Right cardiac atrium (tissue), 5 donors: ENCODE results near the gene MICU1. TPM values are rescaled to one million over a fixed set of nuclear protein-coding genes. Genes with fewer than 3 reads are reported as not detected.
"Not testable (repeated sequence)": the region's sequence is repeated elsewhere in the genome, so short reads cannot be mapped to it uniquely, and the experiment has no call there.

ENCODE experiments used
- ATAC-seq, 2 donors: fragments of 200-7000 bp; cut with Tn5 transposase; one replicate each; pipeline versions ENCODE4 v1.8.0 to v1.9.1; 2020; ENCODE audit warnings: moderate library complexity in 2 of 2, mild to moderate bottlenecking in 1 of 2
- DNase-seq, 3 donors: peaks; one replicate each; pipeline ENCODE4 v3.0.0-alpha.2; 2020
- H3K27ac ChIP-seq: one replicate; pipeline ENCODE4 v1.5.1; 2013; ENCODE audit warnings: mild to moderate bottlenecking, low read length, control low read depth, moderate library complexity
- H3K27me3 ChIP-seq: one replicate; pipeline ENCODE4 v1.6.1; 2013; ENCODE audit not compliant: control insufficient read depth, insufficient read depth
- H3K4me1 ChIP-seq: one replicate; pipeline ENCODE4 v1.6.1; 2013; ENCODE audit warnings: low read length; ENCODE audit not compliant: control insufficient read depth, insufficient read depth
- H3K4me3 ChIP-seq: one replicate; pipeline ENCODE4 v1.5.1; 2013; ENCODE audit warnings: low read length, control low read depth
- H3K9me3 ChIP-seq: one replicate; pipeline ENCODE4 v1.6.1; 2013; ENCODE audit warnings: low read length; ENCODE audit not compliant: control insufficient read depth
- WGBS: extraction: QIAGEN DNeasy Blood & Tissue Kit; methylation state at CpG from one replicate; pipeline ENCODE4 v1.1.7; 2013; 5-methylcytosine and 5-hydroxymethylcytosine counted together
- intact Hi-C, 4 donors: fragments of 100-400 bp; cut with DNase I; formaldehyde crosslinking; loops; one replicate each; pipeline versions ENCODE4 v1.11.0 to v1.14.0; 2022 to 2023
- polyA plus RNA-seq: library from polyadenylated mRNA; stranded (reverse); fragments of 200-250 nt; gene quantifications from one replicate; pipeline ENCODE4 v1.2.3, GENCODE V29; 2013
- total RNA-seq, 4 donors: library from RNA; stranded (reverse); fragmentation: NEBNext Ultra II Directional; extraction: Animal tissue kit (Norgen Biotek cat#: 25700); gene quantifications; one replicate each; pipeline ENCODE4 v1.2.1, GENCODE V29; 2021
- donor health status: healthy with polysubstance abuse.
- donor health status: DM: no; HTN: yes; CAD: no.
- donor health status: DM: no; HTN: no; CAD: no.
- donor health status: DM: no; HTN: yes; CAD: no; lungs with severe emphysema.
- donor health status: DM: yes; HTN: yes; CAD: no.

MICU1 gene
- total and polyA plus RNA-seq, 5 donors: 35.3 to 51.2 (median 42.0) TPM

DNA sequence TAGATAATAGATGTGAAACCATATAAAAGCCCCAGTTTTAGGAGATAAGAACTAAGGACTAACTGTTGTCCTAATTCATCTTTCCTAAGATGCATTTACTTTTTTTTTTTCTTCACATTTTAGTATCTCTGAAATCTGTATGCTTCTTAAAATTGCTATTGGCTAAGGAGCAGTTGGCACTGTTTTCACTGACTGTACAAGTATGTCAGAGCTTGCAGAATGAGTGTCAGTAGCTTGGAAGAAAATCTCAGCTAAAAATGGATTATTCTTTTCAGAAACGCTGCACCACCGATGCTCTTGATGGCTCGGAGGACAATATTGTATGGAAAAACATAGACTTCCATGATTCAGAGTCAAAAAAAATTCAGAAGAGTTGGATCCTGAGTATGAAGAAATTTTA lies 180.0 kb downstream of the MICU1 start:
- WGBS: 60% methylated on average over 3 of the region's 3 CpGs
- H3K27me3 ChIP-seq: no peaks in the 10 kb centered on the region
- ATAC-seq (no peak), DNase-seq (no peak)
- no peaks in the 10 kb centered on the region for H3K4me1 ChIP-seq
- intact Hi-C loops: no loop called here
- no peak overlapping the region for H3K4me3 ChIP-seq
- H3K27ac ChIP-seq: no peak overlapping the region
- H3K9me3 ChIP-seq: no peaks in the 10 kb centered on the region

DNA sequence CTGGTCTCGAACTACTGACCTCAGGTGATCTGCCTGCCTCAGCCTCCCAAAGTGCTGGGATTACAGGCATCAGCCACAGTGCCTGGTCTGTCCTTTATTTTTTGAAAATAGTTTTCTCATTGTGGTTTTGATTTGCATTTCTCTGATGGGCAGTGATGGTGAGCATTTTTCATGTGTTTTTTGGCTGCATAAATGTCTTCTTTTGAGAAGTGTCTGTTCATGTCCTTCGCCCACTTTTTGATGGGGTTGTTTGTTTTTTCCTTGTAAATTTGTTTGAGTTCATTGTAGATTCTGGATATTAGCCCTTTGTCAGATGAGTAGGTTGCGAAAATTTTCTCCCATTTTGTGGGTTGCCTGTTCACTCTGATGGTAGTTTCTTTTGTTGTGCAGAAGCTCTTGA lies 182.9 kb downstream of the MICU1 start:
- H3K4me1 ChIP-seq, H3K9me3 ChIP-seq, H3K27ac ChIP-seq, DNase-seq, H3K4me3 ChIP-seq, ATAC-seq, H3K27me3 ChIP-seq, intact Hi-C loops: not testable (repeated sequence)
- 95% methylated on average over 2 of the region's 3 CpGs for WGBS

DNA sequence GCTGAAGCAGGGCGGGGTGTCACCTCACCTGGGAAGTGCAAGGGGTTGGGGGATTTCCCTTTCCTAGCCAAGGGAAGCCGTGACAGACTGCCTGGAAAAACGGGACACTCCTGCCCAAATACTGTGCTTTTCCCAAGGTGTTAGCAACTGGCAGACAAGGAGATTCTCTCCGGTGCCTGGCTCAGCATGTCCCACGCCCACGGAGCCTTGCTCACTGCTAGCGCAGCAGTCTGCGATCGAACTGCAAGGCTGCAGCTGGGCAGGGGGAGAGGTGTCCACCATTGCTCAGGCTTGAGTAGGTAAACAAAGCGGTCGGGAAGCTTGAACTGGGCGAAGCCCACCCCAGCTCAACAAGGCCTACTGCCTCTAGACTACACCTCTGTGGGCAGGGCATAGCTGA lies 190.3 kb downstream of the MICU1 start:
- DNase-seq (no peak), ATAC-seq (no peak)
- intact Hi-C loops: no loop called here
- Histone ChIP-seq H3K27me3 (no peaks in the 10 kb centered on the region), H3K4me3 (no peak overlapping the region), H3K27ac (no peak overlapping the region), H3K9me3 (no peaks in the 10 kb centered on the region), H3K4me1 (no peaks in the 10 kb centered on the region)
- WGBS: 95% methylated on average over 12 of the region's 12 CpGs

DNA sequence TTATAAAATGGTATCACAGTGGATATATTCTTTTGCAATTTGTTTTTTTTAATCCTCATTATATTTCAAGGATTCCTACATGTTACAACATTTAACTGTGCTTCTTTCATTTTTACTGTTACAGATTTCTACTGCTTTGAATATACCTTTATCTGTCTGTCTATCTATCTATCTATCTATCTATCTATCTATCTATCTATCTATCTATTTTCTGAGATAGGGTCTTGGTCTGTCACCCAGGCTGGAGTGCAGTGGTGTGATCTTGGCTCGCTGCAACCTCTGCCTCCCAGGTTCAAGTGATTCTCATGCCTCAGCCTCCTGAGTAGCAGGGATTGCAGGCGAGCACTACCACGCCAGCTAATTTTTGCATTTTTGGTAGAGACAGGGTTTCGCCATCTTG lies 194.9 kb downstream of the MICU1 start:
- intact Hi-C loops, H3K27me3 ChIP-seq, H3K4me3 ChIP-seq, DNase-seq, H3K4me1 ChIP-seq, ATAC-seq, H3K27ac ChIP-seq, H3K9me3 ChIP-seq: not testable (repeated sequence)
- WGBS: 98% methylated on average over 4 of the region's 4 CpGs

DNA sequence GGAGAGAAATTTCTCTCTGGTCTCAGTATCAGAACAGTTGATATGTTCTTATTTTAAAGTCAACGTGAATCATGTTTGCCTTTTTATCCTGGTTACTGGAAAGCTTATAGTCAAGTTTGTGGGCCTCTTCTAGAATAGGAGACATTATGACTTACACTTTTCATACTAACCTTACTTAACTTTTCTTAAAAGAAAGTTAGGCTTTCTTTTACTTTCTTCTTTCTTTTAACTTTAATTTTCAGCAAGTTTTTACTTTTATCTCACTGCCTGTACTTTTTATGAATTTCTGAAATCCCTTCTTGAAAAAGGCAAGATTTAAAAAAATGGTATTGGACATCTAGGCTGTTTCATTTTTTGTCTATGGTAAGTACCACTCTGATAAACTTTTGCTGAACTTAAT lies 195.9 kb downstream of the MICU1 start:
- intact Hi-C loops: no loop called here
- Histone ChIP-seq H3K4me1 (no peaks in the 10 kb centered on the region), H3K9me3 (no peaks in the 10 kb centered on the region), H3K4me3 (no peak overlapping the region), H3K27ac (no peak overlapping the region), H3K27me3 (no peaks in the 10 kb centered on the region)
- 58% methylated on average over 1 of the region's 1 CpG for WGBS
- DNase-seq (no peak), ATAC-seq (no peak)

DNA sequence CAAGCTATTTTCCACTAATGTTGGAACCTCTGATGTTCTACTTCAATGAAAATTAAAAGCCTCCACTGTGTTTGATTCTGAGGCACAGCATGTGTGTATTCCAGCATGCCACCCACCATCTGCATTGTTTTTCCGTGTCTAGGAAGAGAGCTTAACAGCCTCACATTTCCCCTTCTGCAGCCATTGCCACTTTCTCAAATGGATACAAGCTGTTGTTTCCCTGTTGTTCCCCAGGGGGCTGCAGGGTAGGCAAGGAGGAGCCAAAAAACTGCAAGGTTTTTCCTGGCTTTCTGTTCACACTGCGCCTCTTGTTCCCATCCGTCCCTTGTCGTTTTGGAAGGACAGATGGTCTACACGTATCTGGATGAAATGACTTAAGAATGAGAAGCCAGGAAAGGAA lies 198.9 kb downstream of the MICU1 start:
- ATAC-seq: peak; percentile 49 to 65
- H3K27ac ChIP-seq: no peak overlapping the region
- WGBS: 32% methylated on average over 5 of the region's 5 CpGs
- H3K4me3 ChIP-seq: no peak overlapping the region
- no peaks in the 10 kb centered on the region for H3K4me1 ChIP-seq
- no peaks in the 10 kb centered on the region for H3K9me3 ChIP-seq
- H3K27me3 ChIP-seq: no peaks in the 10 kb centered on the region
- intact Hi-C loops: no loop called here
- peak in 2 of 3 donors; percentile 24 to 67 for DNase-seq

DNA sequence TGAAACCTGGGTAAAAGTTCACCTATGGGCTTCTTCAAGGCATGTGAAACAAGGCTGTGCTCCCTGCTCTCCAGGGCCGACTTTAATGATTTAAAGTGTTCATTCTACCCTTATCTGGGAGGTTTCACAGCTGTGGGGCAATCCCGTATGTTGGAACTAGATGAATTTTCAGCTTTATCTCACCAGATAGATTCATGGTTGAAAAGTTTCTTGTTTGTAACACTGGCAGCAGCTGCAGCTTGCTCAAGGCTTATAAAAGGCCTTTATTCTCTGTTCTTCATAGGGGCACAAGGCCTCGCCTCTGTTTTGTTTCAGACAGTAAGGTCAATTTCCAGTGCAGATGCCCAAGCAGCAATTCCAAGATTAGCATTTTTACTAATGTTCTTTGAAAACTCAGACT lies 200.7 kb downstream of the MICU1 start:
- Histone ChIP-seq H3K27me3 (no peaks in the 10 kb centered on the region), H3K4me1 (no peaks in the 10 kb centered on the region), H3K9me3 (no peaks in the 10 kb centered on the region), H3K4me3 (no peak overlapping the region), H3K27ac (no peak overlapping the region)
- peak; percentile 46 to 77 (median 47) for DNase-seq
- ATAC-seq: peak; percentile 80 to 90
- intact Hi-C loops: no loop called here
- WGBS: 54% methylated on average over 3 of the region's 3 CpGs

DNA sequence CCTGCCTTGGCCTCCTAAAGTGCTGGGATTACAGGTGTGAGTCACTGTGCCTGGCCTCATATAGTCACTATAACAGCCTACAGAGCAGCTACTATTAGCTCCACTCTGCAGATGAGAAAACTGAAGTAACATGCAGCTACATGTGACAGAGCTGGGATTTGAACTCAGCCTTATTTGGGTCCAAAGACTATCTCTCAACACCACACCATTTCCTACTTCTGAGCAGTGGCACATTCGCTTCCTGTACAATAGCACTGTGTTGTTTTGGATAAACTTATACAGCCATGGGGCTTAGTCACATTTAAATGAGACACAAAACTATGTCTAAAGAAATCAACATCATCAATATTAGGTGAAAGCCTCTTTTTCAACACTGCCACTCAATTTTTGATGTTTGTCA lies 201.3 kb downstream of the MICU1 start:
- no peaks in the 10 kb centered on the region for H3K27me3 ChIP-seq
- peak in 1 of 2 donors; percentile 44 for ATAC-seq
- WGBS: 80% methylated on average over 1 of the region's 1 CpG

DNA sequence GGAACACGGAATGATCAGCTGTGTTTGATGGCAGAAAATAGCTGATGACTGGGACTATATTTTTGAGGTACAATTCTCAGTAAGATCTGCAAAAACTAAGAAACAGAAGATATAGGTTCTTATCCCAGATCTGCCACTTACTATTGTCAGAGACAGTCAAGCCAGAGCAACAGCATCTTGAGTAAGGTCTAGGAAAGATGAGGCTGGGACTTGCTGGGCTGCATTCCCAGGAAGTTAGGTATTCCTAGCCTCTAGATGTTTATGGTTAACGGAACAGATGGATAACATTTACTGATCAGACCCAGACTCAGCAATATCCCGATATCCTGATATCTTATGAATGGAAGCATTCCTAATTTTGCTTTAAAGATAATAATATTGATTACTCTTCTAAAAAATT lies 202.5 kb downstream of the MICU1 start:
- ATAC-seq: no peak
- no peak overlapping the region for H3K4me3 ChIP-seq
- H3K9me3 ChIP-seq: no peaks in the 10 kb centered on the region
- 97% methylated on average over 3 of the region's 3 CpGs for WGBS
- intact Hi-C loops: no loop called here
- H3K27ac ChIP-seq: no peak overlapping the region
- no peaks in the 10 kb centered on the region for H3K4me1 ChIP-seq
- no peak for DNase-seq
- H3K27me3 ChIP-seq: no peaks in the 10 kb centered on the region

More for the DNA sequence above, 201.3 kb downstream of the MICU1 start:
- Histone ChIP-seq H3K4me1 (no peaks in the 10 kb centered on the region), H3K4me3 (no peak overlapping the region), H3K27ac (peak overlapping the region; percentile 13), H3K9me3 (no peaks in the 10 kb centered on the region)
- no peak for DNase-seq
- intact Hi-C loops: no loop called here

DNA sequence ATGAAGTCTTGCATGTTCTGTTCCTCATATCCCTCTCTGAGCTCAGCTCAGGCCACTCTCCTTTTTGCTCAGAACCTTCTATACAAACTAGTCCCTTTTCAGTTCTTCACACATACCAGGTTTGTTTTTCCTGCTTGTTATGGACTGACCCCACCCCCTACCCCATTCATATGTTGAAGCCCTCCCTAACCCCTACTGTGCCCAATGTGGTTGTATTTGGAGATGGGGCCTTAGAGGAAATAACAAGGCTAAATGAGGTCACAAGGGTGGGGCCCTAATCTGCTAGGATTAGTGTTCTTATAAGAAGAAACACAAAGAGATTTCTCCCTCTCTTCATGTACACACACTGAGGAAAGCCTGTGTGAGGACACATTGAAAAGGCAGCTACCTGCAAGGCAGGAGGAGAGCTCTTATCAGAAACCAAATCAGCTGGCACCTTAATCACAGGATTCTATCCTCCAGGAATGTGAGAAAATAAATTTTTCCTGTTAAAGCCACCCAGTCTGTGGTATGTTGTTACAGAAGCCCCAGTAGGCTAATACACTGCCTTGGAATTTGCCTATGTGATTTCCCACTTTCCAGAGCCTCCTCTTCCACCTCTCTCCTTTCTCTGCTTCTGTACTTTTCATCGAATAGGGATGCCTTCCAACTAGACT lies 203.9 kb downstream of the MICU1 start:
- intact Hi-C loops: no loop called here
- H3K27me3 ChIP-seq: no peaks in the 10 kb centered on the region
- 98% methylated on average over 1 of the region's 1 CpG for WGBS
- DNase-seq (no peak), ATAC-seq (no peak)
- H3K27ac ChIP-seq: no peak overlapping the region
- no peaks in the 10 kb centered on the region for H3K9me3 ChIP-seq
- H3K4me1 ChIP-seq: no peaks in the 10 kb centered on the region
- H3K4me3 ChIP-seq: no peak overlapping the region

DNA sequence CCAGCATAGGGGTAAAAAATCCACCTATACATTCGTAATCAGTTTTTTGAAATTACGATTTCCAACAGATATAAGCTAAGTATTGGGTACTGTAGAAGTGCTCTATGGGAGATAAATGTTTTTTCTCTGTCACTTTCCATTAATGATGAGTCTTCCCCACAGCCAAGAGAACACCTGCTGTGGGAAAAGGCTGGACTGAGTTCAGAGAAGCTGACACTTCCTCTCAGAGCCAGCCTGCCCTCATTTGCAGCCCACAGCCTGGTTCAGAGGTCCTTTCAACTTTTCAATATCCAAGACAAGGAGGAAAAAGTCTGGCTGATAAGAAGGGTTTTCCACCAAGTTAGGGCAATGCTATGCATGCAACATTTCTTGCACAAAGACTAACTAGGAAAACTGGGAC lies 206.6 kb downstream of the MICU1 start:
- ATAC-seq (no peak), DNase-seq (no peak)
- Histone ChIP-seq H3K27ac (no peak overlapping the region), H3K4me1 (no peaks in the 10 kb centered on the region), H3K27me3 (no peaks in the 10 kb centered on the region), H3K9me3 (no peaks in the 10 kb centered on the region), H3K4me3 (no peak overlapping the region)
- intact Hi-C loops: no loop called here
- WGBS: 95% methylated on average over 2 of the region's 2 CpGs

DNA sequence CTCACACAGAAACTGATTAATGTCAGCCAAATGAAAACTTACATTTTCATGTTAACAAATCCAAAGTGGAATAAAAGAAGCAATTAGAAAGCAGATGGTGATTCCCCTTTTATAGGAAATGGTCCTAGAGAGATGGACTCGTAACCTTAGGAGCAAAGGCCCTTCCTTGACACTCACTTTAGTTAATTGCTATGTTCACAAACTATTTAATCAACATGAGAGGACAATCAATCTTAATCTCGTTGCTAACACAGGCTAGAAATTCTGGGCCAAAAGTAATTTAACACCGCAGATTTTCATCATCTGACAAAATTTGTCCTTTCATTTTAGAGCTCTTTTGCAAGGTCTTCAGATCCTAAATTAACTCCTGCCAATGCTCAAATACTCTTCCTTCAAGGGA lies 207.2 kb downstream of the MICU1 start:
- no peaks in the 10 kb centered on the region for H3K4me1 ChIP-seq
- 72% methylated on average over 3 of the region's 3 CpGs for WGBS
- intact Hi-C loops: no loop called here

More for the DNA sequence above, 207.2 kb downstream of the MICU1 start:
- H3K27me3 ChIP-seq: no peaks in the 10 kb centered on the region
- DNase-seq (no peak), ATAC-seq (no peak)
- H3K9me3 ChIP-seq: no peaks in the 10 kb centered on the region
- no peak overlapping the region for H3K27ac ChIP-seq
- H3K4me3 ChIP-seq: no peak overlapping the region
